GM18505 (cell line): ENCODE measurements around the gene RBMS2.

Experiments used
- ATAC-seq: cut with Tn5 transposase; IDR thresholded peaks from one replicate; pipeline ENCODE4 v1.9.1; 2021; ENCODE audit not compliant: unreplicated experiment
- POLR2A ChIP-seq: IDR thresholded peaks from 4 replicates; pipeline ENCODE4 v1.6.1; 2011; ENCODE audit warnings: borderline replicate concordance; ENCODE audit not compliant: insufficient read depth, insufficient read length; ENCODE audit errors: extremely low read depth

Gene RBMS2

DNA sequence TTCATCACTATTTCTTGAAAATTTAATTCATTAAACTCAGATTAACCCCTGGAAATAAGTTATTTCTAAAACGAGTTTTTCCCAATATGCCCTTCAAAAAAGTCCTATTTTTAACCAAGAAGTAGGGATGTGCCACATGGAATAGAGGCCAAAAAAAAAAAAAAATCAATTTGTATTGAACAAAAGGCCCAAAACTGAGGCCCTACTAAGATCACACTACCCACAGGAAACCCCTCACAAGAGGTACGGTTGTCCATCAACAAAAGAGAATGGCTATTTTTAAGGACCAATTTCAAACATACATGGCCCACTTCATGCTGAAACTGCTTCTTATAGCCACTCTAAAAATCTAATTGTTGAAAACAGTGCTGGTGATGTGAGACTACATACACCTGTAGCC is 116.0 kb downstream of the RBMS2 start:
- no peak for ATAC-seq
- no peak for TF ChIP-seq POLR2A

DNA sequence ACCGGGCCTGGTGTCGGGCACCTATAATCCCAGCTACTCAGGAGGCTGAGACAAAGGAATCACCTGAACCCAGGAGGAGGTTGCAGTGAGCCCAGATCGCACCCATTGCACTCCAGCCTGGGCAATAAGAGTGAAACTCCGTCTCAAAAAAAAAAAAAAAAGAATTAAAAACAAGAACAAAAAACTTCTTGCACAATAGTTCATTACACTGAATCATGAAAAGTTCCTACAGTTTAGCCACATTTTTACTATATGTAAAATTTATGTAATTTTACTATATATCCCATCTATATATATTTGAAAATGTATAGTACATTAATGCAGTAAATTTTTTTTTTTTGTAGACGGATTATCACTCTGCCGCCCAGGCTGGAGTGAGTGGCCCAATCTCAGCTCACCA is 119.6 kb downstream of the RBMS2 start:
- ATAC-seq, result no peak
- no peak for TF ChIP-seq POLR2A

DNA sequence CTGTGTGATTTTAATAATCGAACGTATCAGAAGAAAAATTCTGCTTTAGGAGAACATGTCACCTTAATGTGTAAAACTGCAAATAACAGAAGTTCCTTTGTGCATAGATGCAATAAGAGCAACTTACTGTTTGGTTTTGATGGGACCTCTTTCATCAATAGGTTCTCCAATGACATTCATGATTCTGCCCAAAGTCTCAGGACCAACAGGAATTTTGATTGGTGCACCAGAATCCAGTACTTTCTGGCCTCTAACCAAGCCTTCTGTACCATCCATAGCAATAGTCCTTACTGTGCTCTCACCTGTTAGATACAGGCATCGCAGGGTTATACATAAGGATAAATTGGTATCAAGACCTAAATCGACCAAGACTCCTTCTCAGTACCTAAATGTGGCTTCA is 123.0 kb downstream of the RBMS2 start:
- no peak for ATAC-seq
- TF ChIP-seq POLR2A, result no peak

DNA sequence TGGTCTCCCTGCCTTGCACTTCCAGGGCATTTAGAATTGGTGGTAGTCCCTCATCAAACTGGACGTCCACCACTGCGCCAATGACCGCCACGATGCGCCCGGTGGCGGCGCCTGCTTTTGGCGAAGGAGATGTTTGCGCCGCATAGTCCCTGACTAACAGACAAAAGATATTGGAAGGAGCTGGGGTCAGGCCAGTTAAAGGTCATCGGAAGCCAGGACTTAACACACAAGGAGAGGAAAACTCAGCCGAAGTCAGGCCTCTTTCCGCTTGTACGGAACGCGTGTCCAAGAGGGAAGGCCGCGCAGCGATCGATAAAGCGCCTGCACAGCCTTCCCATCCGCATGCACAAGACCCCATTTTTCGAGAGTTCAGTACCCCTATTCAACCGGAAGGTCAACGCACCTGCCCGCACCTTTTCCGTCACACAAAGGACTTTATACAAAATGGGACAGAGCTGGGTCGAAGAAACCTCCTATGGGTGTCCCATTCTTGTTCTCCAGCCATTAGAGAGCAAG is 123.6 kb downstream of the RBMS2 start:
- no peak for TF ChIP-seq POLR2A
- ATAC-seq, result no peak
